ENCODE results near the gene LINGO4.
"Not testable (repeated sequence)": the region's sequence is repeated elsewhere in the genome, so short reads cannot be mapped to it uniquely, and the experiment has no call there.

- TF ChIP-seq CTCF (IDR thresholded peaks at IDR 0.05; ENCODE audit: low read depth, low read length, poor library complexity, severe bottlenecking); EZH2phosphoT487 (IDR thresholded peaks at IDR 0.05; ENCODE audit: borderline replicate concordance, low read length): not testable (repeated sequence)
Measured at GRCh38 chr1:151780736-151781135, 24.5 kb downstream of the LINGO4 start.
